ENCODE data around the gene RAP2A.

- TF ChIP-seq CTCF (conservative IDR thresholded peaks at IDR 0.05; ENCODE audit: low read depth, low read length) (no peak), EZH2 (IDR thresholded peaks at IDR 0.05; ENCODE audit: borderline replicate concordance, low read depth, low read length, poor library complexity, severe bottlenecking) (no peak)
These were observed 6.7 kb downstream of the RAP2A start for GRCh38 chr13:97440598-97441170.
